AG09309 (cell line): ENCODE measurements around the gene CNGB1.

Experiments used
- DNase-seq: peaks from one replicate; pipeline ENCODE4 v3.0.0-alpha.2; 2010; ENCODE audit warnings: low read depth
- H3K4me3 ChIP-seq: 2 replicates; pipeline ENCODE4 v1.5.1; 2011; ENCODE audit warnings: mild to moderate bottlenecking, low read depth, low read length, moderate library complexity; ENCODE audit not compliant: control insufficient read depth
- TF ChIP-seq, protein P1 (sequence below): IDR thresholded peaks from 2 replicates; pipeline ENCODE4 v1.5.1; 2011; ENCODE audit warnings: mild to moderate bottlenecking, low read depth, low read length, inconsistent platforms; ENCODE audit not compliant: insufficient read depth, control insufficient read depth; ENCODE audit errors: missing control alignments

CNGB1 gene

DNA sequence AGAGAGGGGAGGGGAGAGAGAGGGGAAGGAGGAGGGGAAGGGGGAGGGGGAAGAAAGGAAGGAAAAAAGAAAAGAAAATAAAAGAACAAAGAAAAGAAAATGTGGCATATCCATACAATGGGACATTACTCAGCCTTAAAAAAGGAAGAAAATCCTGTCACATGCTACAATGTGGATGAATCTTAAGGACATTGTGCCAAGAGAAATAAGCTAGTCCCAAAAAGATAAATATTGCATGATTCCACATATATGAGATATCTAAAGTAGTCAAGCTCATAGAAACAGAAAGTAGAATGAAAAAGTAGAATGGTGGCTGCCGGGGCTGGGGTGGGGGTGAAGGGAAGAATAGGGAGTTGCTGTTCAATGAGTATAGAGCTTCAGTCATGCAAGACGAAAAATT is 40.4 kb downstream of the CNGB1 start:
- TF ChIP-seq, protein P1, sequence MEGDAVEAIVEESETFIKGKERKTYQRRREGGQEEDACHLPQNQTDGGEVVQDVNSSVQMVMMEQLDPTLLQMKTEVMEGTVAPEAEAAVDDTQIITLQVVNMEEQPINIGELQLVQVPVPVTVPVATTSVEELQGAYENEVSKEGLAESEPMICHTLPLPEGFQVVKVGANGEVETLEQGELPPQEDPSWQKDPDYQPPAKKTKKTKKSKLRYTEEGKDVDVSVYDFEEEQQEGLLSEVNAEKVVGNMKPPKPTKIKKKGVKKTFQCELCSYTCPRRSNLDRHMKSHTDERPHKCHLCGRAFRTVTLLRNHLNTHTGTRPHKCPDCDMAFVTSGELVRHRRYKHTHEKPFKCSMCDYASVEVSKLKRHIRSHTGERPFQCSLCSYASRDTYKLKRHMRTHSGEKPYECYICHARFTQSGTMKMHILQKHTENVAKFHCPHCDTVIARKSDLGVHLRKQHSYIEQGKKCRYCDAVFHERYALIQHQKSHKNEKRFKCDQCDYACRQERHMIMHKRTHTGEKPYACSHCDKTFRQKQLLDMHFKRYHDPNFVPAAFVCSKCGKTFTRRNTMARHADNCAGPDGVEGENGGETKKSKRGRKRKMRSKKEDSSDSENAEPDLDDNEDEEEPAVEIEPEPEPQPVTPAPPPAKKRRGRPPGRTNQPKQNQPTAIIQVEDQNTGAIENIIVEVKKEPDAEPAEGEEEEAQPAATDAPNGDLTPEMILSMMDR = no peak
- no peak for DNase-seq
- H3K4me3 ChIP-seq = no peak overlapping the region

DNA sequence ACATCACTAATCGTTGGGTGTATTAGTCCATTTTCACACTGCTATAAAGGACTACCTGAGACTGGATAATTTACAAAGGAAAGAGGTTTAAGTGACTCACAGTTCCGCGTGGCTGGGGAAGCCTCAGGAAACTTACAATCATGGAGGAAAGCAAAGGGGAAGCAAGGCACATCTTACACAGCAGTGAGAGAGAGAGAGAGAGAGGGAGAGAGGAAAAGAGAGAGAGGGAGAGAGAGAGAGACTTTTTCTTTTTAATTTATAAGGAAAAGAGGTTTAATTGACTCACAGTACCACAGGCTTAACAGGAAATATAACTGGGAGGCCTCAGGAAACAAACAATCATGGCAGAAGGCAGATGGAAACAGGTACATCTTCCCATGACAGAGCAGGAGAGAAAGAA is 41.7 kb downstream of the CNGB1 start:
- TF ChIP-seq, protein P1 = no peak
- DNase-seq = no peak
- no peak overlapping the region for H3K4me3 ChIP-seq

DNA sequence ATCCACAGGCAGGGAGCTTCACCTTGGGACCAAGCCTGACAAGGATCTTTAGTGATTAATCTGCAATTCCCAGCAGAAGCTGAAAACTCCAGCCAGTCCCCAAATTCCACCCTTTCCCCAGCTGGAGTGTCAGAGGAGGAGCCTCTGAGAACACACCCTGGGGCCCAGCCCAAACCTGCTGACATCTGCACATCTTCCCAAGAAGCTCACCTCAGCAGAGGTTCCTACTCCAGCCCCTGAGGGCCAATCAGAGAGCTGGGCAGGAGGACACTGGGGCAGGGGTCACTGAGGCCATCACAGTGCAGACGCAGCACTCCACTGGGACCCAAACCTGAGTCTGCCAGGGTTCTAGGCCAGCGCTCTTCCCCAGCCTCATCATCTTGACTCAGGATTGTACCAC is 44.9 kb downstream of the CNGB1 start:
- DNase-seq = no peak
- TF ChIP-seq, protein P1 = no peak
- H3K4me3 ChIP-seq = no peak overlapping the region

DNA sequence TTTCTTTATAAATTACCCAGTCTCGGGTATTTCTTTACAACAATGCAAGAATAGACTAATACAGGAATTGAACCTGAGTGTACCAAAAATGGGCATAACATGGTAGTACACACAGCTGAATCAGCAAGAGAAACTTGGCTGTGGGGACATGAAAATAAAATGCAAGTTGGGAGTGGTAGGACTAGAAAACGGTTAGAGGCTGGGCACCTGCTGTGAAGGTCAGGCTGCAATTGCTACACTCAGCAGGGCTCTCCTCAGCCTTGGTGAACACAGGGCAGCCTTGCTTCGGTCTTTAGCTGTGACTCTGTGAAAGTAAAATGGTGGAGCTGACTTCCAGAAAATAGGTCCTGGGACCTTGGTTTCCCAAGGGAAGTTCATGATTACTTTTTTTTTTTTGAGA is 45.6 kb downstream of the CNGB1 start:
- TF ChIP-seq, protein P1 = no peak
- DNase-seq = no peak
- no peak overlapping the region for H3K4me3 ChIP-seq

DNA sequence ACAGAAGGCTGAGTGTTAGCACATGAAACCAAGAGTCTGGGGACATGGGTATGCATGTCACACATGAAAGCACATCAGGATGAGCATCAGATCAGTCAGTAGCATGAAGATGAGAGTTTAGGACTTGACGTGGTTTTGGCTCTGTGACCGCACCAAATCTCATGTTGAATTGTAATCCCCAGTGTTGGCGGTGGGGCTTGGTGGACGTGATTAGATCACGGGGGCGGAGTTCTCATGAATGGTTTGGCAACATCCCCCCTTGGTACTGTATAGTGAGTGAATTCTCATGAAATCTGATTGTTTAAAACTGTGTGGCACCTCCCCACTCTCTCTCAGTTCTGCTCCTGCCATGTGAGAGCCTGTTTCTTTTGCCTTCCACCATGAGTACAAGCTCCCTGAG is 46.4 kb downstream of the CNGB1 start:
- TF ChIP-seq, protein P1 = no peak
- no peak overlapping the region for H3K4me3 ChIP-seq
- DNase-seq = no peak

DNA sequence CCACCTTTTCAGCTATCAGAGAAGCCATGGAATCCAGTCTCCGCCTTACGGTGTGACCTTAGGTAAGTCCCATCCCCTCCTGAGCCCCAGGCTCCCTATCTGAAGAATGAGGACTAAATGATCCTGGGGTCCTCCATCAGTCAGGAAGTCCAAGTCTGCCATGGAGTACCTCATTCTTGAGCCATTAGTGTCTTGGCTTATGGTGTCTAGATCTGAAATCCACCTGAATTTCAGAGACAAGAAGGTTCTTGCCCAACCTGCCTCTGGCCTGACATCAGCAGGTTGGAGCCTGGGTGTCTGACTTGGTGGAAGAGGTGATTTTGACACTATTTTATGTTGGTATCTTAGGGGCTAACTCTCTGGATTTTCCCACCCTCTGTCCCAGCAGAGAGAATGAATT is 47.1 kb downstream of the CNGB1 start:
- no peak for DNase-seq
- no peak overlapping the region for H3K4me3 ChIP-seq
- TF ChIP-seq, protein P1 = no peak

DNA sequence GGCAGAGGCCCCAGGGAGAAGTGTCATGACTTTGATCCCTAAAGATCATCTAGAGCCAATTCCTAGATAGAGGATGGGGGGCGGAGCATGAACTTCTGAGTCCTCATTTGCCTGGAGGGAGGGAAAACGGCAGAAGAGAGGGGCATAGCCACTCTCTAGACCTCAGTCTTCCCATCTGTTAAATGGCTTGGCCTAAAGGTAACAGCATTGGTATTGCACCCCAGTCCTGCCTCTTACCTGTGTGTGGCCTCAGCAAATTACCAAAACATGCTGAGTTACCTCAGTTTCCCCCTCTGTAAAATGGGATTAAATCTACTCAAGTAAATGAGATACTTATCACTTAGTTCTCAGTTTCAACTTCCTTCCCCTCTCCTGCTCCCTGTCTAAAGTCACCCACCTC is 47.5 kb downstream of the CNGB1 start:
- DNase-seq = no peak
- H3K4me3 ChIP-seq = no peak overlapping the region
- TF ChIP-seq, protein P1 = no peak
